AG04449 (cell line): ENCODE measurements around the gene SCEL.
A peak's percentile ranks its signal among the peaks of the same experiment; 100 is the strongest.

ENCODE experiments used
- CTCF ChIA-PET: fragments of 350-600 bp; formaldehyde crosslinking; extraction: SDS; loops from one replicate; lab custom pipeline; 2021; ENCODE audit warnings: antibody characterized with exemption; lab: Yijun Ruan, JAX
- POLR2A ChIA-PET: fragments of 400-600, 350-600 bp; formaldehyde crosslinking; extraction: SDS; loops from one replicate; lab custom pipeline; 2020; ENCODE audit warnings: antibody characterized with exemption, inconsistent platforms; lab: Yijun Ruan, JAX
- DNase-seq: peaks from one replicate; pipeline ENCODE4 v3.0.0-alpha.2; 2010; ENCODE audit warnings: low read depth, low spot score
- H3K4me3 ChIP-seq: 2 replicates; pipeline ENCODE4 v1.5.1; 2011; ENCODE audit warnings: low read depth, mild to moderate bottlenecking, control low read depth, low read length
- CTCF ChIP-seq: IDR thresholded peaks from one replicate; pipeline ENCODE4 v1.5.1; 2011; ENCODE audit warnings: mild to moderate bottlenecking, moderate library complexity, low read length, control low read depth, inconsistent platforms; ENCODE audit not compliant: insufficient read depth; ENCODE audit errors: missing control alignments

The SCEL gene

GRCh38 chr13:77535448-77535847 lies at the start of gene SCEL:
Gene SCEL, plus strand, starts transcription at chr13:77535706. Its CDS starts 20,170 bp downstream, at chr13:77555876.
- CTCF ChIA-PET = no interaction called here
- no peak within 1 kb of the TSS for H3K4me3 ChIP-seq
- no peak for TF ChIP-seq CTCF
- POLR2A ChIA-PET = no interaction called here
- DNase-seq = no peak

- no peak for TF ChIP-seq CTCF
- CTCF ChIA-PET = interaction anchor here (2.4 kb wide), 1 partner anchor 11 kb away, joined by 9 read pairs; no protein-coding TSS in a partner anchor
- no peak for DNase-seq
- no peak overlapping the region for H3K4me3 ChIP-seq
- POLR2A ChIA-PET = no interaction called here
Measured at GRCh38 chr13:77489566-77490337, 45.8 kb upstream of the SCEL start.

GRCh38 chr13:77492982-77493381 lies 42.5 kb upstream of the SCEL start:
- CTCF ChIA-PET = interaction anchor here (1.1 to 2.8 kb wide), 5 partner anchors 9 to 258 kb away, joined by 3 to 17 read pairs (median 3); no protein-coding TSS in a partner anchor

GRCh38 chr13:77494226-77494625 lies 41.3 kb upstream of the SCEL start:
- DNase-seq = no peak
- no peak overlapping the region for H3K4me3 ChIP-seq
- CTCF ChIA-PET = interaction anchor here (2.8 kb wide), 1 partner anchor 15 kb away, joined by 17 read pairs; no protein-coding TSS in a partner anchor
- POLR2A ChIA-PET = no interaction called here
- TF ChIP-seq CTCF = no peak

More at GRCh38 chr13:77492982-77493381, 42.5 kb upstream of the SCEL start:
- no peak for DNase-seq
- H3K4me3 ChIP-seq = no peak overlapping the region
- POLR2A ChIA-PET = no interaction called here
- peak; percentile 8 for TF ChIP-seq CTCF

- CTCF ChIA-PET = no interaction called here
- POLR2A ChIA-PET = no interaction called here
- DNase-seq = no peak
- no peak for TF ChIP-seq CTCF
- H3K4me3 ChIP-seq = no peak overlapping the region
Measured at GRCh38 chr13:77497350-77497749, 38.2 kb upstream of the SCEL start.

GRCh38 chr13:77497835-77498234 lies 37.7 kb upstream of the SCEL start:
- DNase-seq = no peak
- ChIA-PET CTCF (no interaction called here), POLR2A (no interaction called here)
- TF ChIP-seq CTCF = no peak
- H3K4me3 ChIP-seq = no peak overlapping the region
